Sigmoid colon (tissue), 4 donors: ENCODE measurements around the gene SND1.

Experiments used
- POLR2AphosphoS5 ChIP-seq, 4 donors: sonication (generic); formaldehyde crosslinking; IDR thresholded peaks; one replicate each; pipeline ENCODE4 v1.6.1; 2017; ENCODE audit warnings: antibody characterized with exemption in 4 of 4
- TF ChIP-seq, protein P1 (sequence below), 4 experiments: fragments of 450-650 bp in 3 of 4; fragments of 200-600 bp in 1 of 4; IDR thresholded peaks; one replicate each; pipeline ENCODE4 v1.5.1; 2016 to 2019; ENCODE audit warnings: antibody characterized with exemption in 4 of 4, mild to moderate bottlenecking in 3 of 4, moderate library complexity in 2 of 4

- TF ChIP-seq, protein P1, sequence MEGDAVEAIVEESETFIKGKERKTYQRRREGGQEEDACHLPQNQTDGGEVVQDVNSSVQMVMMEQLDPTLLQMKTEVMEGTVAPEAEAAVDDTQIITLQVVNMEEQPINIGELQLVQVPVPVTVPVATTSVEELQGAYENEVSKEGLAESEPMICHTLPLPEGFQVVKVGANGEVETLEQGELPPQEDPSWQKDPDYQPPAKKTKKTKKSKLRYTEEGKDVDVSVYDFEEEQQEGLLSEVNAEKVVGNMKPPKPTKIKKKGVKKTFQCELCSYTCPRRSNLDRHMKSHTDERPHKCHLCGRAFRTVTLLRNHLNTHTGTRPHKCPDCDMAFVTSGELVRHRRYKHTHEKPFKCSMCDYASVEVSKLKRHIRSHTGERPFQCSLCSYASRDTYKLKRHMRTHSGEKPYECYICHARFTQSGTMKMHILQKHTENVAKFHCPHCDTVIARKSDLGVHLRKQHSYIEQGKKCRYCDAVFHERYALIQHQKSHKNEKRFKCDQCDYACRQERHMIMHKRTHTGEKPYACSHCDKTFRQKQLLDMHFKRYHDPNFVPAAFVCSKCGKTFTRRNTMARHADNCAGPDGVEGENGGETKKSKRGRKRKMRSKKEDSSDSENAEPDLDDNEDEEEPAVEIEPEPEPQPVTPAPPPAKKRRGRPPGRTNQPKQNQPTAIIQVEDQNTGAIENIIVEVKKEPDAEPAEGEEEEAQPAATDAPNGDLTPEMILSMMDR (IDR thresholded peaks at IDR 0.05) = no peak
- no peak for TF ChIP-seq POLR2AphosphoS5 (IDR thresholded peaks at IDR 0.05)
These were observed 224.4 kb downstream of the SND1 start for GRCh38 chr7:127876393-127876792.
